ENCODE results near the gene ATF3.

DNA sequence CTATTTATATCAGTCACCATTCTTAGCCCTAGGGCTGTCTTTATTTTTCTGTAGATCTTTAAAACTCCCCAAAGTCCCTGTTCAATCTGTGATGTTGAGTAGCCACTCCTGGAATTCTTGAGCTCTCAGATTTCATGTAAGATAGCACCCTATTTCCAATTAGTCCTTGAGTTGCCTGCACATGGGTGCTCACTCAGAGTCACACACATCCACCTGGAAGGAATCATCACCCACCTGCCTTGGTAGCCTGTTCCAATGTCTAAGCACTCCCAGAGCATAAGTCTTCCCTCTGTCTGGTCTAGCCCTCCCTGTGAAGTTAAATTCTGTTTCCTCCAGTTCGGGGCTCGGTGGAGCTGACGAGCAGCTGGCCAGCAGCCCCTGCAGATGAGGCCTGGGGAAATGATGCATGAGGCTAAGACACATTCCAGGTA, 14.7 kb upstream of the ATF3 start:
- TF ChIP-seq CTCF (IDR thresholded peaks at IDR 0.05) (no peak), POLR2A (IDR thresholded peaks at IDR 0.05) (no peak)
